Measurements from ENCODE around the gene STX5. TPM values are rescaled to one million over a fixed set of nuclear protein-coding genes. Genes with fewer than 3 reads are reported as not detected.
"Not testable (repeated sequence)": the region's sequence is repeated elsewhere in the genome, so short reads cannot be mapped to it uniquely, and the experiment has no call there.

The STX5 gene
- total and polyA plus RNA-seq, 9 of the 15 experiments (the other 6 are each of a cell fraction or from before 2014, with no cell fraction given), result 2.8 to 28.6 (median 23.7) TPM

- peak; percentile 95; the same call in 1 of the 2 replicates for TF ChIP-seq PREB (CRISPR knock-in tag; IDR thresholded peaks at IDR 0.05)
- 0 out of 2 replicates have a peak, but pooled peaks have one; percentile 16 for TF ChIP-seq CEBPG (CRISPR knock-in tag; IDR thresholded peaks at IDR 0.05)
- TF ChIP-seq CEBPG (tag; conservative IDR thresholded peaks at IDR 0.05 in 1 of 2, IDR thresholded peaks at IDR 0.05 in 1 of 2), result peak; percentile 31 to 71; a peak in 2 of 4 replicates
- TF ChIP-seq NELFE (IDR thresholded peaks at IDR 0.05; ENCODE audit: insufficient read depth, insufficient read length), result peak; percentile 55
- peak; percentile 44; the same call in 1 of the 2 replicates for TF ChIP-seq STAT6 (CRISPR knock-in tag; IDR thresholded peaks at IDR 0.05)
- TF ChIP-seq FOXK1 (CRISPR knock-in tag; IDR thresholded peaks at IDR 0.05; ENCODE audit: borderline replicate concordance), result peak; percentile 90; the same call in 1 of the 2 replicates
- TF ChIP-seq ZNF12 (CRISPR knock-in tag; IDR thresholded peaks at IDR 0.05), result 0 out of 2 replicates have a peak, but pooled peaks have one; percentile 16
- TF ChIP-seq TOE1 (IDR thresholded peaks at IDR 0.05; ENCODE audit: borderline replicate concordance), result not testable (repeated sequence)
- TF ChIP-seq TOE1 (CRISPR knock-in tag; IDR thresholded peaks at IDR 0.05; ENCODE audit: borderline replicate concordance, low read depth), result peak; percentile 63; the same call in 1 of the 2 replicates
- peak; percentile 68 for TF ChIP-seq PRPF4 (IDR thresholded peaks at IDR 0.05; ENCODE audit: insufficient read depth, low read depth, low read length, poor library complexity, severe bottlenecking)
- TF ChIP-seq RBM22 (IDR thresholded peaks at IDR 0.05; ENCODE audit: low read depth, low read length, poor library complexity, severe bottlenecking), result peak; percentile 97
- TF ChIP-seq NONO (IDR thresholded peaks at IDR 0.05; ENCODE audit: low read depth in 2 of 2, low read length in 1 of 2), result peak in 1 of 2 experiments; percentile 97; a peak in 2 of 4 replicates
These were observed 9.0 kb upstream of the STX5 start (continued) for GRCh38 chr11:62840721-62841360.

Data from K562 (cell line).